ENCODE data around the gene NEMP1.
A peak's percentile ranks its signal among the peaks of the same experiment; 100 is the strongest.
"Not testable (repeated sequence)": the region's sequence is repeated elsewhere in the genome, so short reads cannot be mapped to it uniquely, and the experiment has no call there.

Gene NEMP1

GRCh38 chr12:57029457-57029856, 49.1 kb downstream of the NEMP1 start:
- no peak for DNase-seq (ENCODE audit: low read depth in 2 of 2)

DNA sequence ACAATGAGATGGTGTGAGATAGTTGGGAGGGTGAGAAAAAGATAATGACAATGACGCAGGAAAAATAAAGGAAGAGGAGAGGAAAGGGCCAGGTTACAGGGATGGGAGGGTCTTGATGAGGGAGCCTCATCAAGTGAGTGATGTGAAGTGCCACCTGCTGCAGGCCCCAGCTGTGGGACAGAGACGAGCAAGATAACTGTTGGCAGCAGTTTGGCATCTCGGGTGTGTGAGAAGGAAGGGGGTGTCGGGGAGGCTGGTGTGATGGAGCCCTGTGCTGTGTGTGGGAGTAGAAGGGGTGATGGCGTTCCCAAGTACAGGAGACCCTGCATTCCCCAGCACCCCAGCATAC, 50.8 kb downstream of the NEMP1 start:
- no peak for DNase-seq (ENCODE audit: low read depth in 2 of 2)

DNA sequence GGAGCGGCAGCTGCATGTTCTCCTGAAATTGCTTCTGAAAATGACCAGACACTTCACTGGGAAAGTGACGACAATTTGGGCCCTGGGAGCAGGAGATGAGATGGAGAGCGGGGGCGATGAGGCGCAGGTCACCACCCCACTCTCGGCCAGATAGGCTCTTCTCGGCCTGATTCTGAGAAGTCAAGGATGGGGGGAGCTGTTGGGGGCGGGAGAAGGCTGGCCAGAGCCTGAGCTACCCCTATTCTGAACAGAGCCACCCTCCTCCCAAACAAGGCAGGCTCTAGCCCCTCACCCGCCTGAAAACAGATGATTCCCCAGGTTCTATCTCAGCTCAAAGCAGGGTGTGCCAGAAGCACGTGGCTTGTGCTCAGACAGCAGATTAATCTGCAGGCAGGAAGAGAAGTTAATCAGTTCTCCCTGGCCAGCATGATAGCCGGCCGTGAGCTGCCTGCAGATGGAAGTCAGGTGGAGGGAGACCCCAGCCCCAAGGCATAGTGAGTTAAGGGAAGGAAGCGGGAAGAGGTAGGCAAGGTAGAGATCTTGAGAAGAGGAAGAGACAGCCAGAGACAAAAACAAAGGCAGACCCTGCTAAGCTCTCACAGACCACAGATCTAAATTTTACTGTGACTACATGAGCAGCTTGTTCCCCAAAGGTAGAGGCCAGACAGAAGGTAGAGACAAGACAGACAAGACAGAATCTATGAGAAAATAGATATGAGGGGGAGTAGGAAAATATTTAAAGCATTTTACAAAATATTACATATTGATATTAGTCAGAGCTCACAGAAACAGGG, 51.4 kb downstream of the NEMP1 start:
- no peak for DNase-seq (ENCODE audit: low read depth in 2 of 2)

DNA sequence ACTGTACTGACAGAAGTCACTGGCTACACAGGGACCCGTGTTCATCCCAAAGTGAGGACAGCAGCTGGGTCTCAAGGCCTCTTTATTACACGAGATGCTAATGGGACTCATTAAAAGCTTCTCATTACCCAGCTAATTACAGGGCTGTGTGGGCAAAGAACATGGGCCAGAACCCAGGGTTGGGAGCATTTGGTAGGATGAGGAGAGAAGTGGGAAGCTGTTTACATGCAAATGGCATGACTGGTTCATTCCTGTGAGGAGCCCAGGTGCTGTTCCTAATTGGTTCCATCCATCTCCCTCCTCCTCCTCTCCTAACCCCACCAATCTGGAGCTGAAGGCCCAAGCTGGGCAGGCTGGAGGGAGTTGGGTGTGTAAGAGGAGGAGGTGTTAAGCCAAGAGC, 53.4 kb downstream of the NEMP1 start:
- no peak for DNase-seq (ENCODE audit: low read depth in 2 of 2)

DNA sequence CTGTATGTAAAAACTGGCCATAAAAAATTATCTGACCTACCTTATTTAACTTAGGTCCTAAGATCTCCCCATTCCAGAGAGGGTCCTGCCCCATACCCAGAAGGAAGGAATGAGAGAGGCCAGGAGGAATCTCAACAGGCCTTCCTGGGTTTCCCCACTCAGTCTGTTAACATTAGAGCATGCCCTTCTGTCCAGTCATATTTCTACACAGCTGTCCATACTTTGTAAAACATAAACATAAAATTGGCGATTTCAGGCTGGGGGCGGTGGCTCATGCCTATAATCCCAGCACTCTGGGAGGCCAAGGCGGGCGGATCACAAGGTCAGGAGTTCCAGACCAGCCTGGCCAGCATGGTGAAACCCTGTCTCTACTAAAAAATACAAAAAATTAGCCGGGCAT, 56.3 kb downstream of the NEMP1 start:
- not testable (repeated sequence) for DNase-seq (ENCODE audit: low read depth in 2 of 2)

- DNase-seq (ENCODE audit: low read depth in 2 of 2), result no peak
These were observed 58.4 kb downstream of the NEMP1 start for GRCh38 chr12:57019983-57020719.

DNA sequence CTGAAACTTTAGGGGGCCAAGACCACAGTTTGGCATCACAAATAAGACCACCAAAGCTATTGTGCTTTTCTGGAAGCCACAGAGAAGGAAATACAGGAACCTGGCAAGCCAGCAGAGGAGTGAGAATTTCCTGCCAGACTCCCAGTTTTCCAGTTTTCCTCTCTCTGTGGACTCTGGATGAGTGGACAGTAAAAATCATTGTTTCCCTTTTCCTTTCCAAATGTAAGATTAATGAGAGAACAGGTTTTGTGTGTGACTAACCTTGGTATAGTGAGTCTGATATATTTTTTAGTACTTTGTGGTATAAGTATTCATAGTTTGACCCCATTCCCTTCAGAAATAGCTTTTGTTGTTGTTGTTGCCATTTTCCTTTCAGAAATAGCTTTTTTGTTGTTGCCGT, 59.7 kb downstream of the NEMP1 start:
- DNase-seq (ENCODE audit: low read depth in 2 of 2), result no peak

- DNase-seq (ENCODE audit: low read depth in 2 of 2), result not testable (repeated sequence)
These were observed 60.2 kb downstream of the NEMP1 start for GRCh38 chr12:57018353-57018752.

- no peak for DNase-seq (ENCODE audit: low read depth in 2 of 2)
These were observed 62.2 kb downstream of the NEMP1 start, which contains the start of gene TAC3 for GRCh38 chr12:57016348-57016747. Gene TAC3, minus strand, starts transcription at chr12:57016529. Its CDS starts 732 bp downstream, at chr12:57015797.

GRCh38 chr12:57012600-57013465, 65.8 kb downstream of the NEMP1 start:
- no peak for DNase-seq (ENCODE audit: low read depth in 2 of 2)

DNA sequence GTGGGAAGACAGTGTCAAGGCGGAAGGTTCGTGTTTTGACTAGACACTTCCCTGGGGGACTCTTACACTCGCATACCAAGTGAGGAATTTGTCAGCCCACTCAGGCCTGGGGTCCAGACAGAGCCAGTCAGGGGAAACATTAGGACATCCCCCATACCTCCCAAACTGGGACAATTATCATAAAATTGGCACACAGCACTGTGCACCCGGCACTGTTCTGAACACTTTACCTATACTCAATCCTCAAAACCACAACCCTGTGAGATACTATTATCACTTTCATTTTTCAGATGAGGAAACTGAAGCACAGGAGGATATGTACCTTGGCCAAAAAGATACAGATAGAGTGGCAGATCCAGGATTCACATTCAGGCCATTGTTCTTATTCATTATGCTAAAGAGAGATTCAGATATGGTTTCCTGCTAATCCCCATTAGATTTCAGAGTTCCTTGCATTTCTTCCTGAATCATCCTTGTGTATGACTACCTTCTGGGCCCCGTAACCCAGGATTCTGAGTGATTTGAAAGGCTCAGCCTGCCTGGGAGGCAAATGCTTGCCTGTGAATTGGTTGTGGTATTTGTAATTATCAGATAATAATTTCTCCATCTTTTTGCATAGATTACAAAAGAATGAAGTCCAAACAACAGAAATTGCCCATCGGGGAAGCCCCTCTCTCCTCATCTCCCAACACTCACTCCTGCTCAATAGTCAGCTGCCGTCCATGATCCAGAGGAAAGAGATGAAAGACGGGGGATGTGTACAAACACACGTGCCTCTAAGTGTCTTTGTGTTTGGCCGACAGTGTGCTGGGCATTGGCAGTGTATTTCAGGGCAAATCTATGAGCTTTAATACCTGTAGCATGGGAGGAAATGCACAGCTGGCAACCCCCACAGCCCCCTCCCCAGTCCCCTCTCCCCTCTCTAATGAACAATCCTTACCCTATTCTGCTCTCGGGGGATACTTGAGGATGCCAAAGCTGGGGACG, 66.9 kb downstream of the NEMP1 start:
- no peak for DNase-seq (ENCODE audit: low read depth in 2 of 2)

DNA sequence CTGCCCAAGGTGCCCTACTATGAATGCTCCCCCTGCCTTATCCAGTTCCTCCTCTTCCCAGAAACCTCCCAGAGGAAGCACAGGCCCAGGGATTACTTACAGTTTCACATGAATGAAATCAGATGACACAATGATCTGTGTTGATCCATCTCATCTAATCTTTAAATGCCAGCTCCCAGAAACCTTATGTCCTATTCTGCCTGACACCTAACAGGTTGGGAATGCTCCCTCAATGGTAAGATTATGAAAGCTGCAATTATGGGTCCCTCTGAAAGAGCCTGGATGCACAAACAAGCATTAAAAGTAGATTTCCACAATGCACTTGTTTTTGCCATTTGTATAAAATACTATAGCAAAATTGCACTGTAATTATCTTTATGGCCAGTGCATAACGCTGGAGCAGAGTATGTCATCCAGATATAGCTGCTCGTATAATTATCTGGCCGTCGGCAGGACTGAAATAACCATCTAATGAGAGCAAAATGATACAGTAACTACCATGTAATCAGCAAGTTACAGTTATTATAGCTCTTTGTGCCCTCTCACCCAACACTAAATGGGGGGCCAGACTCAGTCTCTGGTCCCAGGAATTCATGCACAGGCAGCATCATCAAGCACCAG, 67.9 kb downstream of the NEMP1 start:
- DNase-seq (ENCODE audit: low read depth in 2 of 2), result no peak

DNA sequence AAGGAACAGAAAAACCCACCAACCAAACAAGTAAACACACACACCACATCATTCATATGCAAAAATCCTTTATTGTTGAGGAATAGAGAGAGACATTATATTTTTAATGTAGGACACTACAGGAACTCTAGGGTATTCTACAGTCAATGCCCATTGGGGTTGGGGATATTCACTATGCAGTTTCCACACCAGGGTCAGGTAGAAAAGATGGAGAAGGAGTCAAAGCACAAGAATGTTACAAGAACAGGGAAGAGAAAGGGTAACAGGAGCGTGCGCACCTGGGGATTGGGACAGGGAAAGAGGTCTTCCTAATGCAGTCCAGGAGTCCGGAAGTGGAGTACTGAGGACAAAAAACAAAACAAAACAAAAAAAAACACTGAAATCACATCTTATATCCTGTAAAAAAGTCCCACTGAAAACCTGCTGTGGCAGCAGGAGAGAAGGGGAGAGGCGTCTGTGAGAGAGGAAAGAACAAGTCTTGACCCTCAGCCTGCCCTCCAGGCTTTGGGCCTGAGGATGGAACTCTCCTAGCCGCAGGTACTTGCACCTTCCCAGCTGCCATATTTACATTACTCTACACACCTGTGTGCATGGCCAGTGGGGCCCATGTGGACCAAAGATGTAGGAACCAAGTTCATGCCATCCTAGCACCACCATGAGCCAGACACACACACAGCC, 68.5 kb downstream of the NEMP1 start:
- no peak for DNase-seq (ENCODE audit: low read depth in 2 of 2)

DNA sequence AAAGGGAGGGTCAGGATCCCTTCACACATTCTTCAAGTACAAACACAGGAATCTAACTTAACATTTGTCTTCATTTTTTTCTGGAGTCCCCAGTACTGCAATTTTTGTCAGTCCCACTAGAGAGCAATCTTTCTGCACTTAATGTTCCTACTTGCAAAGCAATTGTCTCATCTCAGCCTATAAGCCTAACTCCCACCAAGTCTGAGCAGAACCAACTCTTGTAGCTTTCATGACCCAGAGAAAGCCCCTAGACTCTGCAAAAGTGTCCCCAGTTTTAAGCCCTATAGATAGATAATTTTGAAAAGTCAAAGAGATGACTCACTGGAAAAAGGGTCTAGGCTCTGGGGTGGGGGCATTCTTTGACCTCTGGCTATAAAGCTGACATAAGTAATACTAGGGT, 70.4 kb downstream of the NEMP1 start:
- no peak for DNase-seq (ENCODE audit: low read depth in 2 of 2)

DNA sequence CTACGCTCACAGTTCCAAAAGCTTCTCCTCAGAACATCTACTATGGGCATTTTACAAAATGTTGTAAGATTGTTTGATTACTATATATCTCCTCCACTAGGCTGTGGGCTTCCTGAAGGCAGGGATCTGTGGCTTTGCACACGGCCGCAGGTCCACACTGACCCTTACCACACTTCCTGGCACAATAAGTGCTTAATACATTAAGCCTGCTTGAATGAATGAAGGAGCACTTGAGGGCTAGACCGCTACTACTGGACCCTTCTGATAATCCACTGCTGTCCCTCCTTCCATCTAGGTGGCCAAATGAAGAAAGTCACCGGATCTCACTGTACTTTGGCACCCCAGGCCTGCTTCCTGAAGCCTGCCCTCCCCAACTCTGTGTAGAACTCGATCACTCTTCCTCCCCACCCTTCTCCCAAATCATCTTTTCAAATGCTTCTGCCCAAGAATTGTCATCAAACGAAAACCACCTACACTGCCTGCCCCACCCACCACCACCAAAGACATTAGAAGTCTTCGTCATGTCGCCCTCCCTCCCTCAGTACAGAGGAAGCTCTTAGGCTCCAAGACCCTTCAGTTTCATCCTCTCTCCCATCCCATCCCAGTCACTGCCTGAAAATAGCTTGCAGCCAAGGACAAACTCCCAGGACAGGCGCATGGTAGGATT, 71.6 kb downstream of the NEMP1 start:
- no peak for DNase-seq (ENCODE audit: low read depth in 2 of 2)

DNA sequence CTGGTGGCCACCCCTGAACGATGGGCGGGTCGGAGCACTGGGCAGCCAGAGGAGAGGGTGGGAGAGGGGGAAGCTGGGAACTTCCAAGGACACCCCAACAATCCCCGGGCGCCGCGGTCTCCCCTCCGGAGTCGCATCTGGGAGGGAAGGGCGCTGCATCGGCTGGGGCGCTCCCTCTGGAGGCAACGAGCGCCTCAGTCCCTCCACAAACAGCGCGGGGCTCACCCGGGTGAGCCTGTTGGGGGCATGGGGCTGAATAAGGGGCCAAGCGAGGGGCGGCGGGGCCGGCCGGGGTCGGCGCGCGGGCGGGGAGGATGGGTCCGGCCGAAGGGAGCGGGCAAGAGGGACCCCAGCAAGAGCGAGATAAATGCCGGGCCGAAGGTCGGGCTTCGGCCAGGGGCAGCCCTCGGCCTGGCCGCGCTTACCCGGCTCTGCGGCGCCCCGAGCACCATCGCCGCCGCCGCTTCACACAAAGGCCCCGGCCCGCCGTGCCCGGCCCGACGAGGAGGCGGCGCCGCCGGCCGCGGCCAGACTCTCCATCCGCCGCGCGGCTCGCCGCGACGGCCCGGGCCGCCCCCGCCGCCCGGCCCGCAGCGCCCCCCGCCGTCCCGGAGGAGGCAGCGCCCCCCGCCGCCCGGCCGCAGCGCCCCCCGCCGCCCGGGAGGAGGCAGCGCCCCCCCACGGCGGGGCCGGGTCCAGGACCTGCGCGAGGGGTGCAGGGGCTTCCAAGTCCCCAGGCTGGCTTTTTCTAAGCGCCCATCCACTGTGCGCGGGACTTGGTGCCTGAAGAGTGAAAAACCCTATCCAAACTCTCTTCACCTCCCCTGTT, 72.4 kb downstream of the NEMP1 start, which contains the start of gene ZBTB39:
ZBTB39 (minus strand) TSS at position 567 of the 829 bp plus-strand sequence. CDS start 1,629 bp downstream, outside the sequence.
- DNase-seq (ENCODE audit: low read depth in 2 of 2), result peak; percentile 46 to 54

Measured in stimulated activated CD4-positive, alpha-beta T cell treated with anti-CD3 and anti-CD28 coated beads, Interleukin-4, amount 100 ng/mL, for 48 hours (primary cell).